NT2/D1 (cell line): ENCODE data around the gene SYT15.

ENCODE experiments used
- SUZ12 ChIP-seq: IDR thresholded peaks from 2 replicates; pipeline ENCODE4 v1.6.1; 2011; ENCODE audit not compliant: insufficient read length, insufficient read depth; ENCODE audit errors: extremely low read depth
- YY1 ChIP-seq: IDR thresholded peaks from 2 replicates; pipeline ENCODE4 v1.6.1; 2011; ENCODE audit not compliant: insufficient read length, insufficient read depth
- ZNF274 ChIP-seq: IDR thresholded peaks from 2 replicates; pipeline ENCODE4 v1.6.1; 2011; ENCODE audit warnings: mild to moderate bottlenecking, low read depth, low read length

DNA sequence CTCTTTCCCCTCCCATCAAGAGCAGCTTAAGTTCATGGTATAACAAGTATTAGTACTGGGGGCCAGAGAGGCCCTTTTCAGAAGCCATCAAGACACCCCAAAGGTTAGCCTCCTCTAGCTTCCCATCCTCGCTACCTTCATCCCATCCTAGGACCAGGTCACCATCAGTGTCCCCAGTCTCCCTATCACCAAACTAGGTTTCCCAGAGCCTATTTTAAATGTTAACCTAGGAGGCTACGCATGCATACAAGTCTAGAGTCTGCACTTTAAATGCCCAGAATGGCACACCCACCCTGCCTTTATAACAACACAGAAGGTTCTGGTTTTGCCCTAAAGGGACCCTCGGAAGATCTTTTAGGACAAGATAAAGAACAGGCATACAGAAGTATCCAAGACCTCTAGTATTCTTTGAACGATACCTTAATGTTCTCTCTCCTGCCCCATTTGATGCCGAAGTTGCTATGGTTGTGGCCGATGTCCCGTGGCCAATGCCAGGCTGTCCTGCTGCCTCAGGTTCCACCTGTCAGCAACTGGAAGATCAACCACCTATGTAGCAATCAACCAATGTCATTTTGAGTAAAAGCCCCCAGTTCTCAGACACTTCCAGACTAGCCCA, 24.7 kb upstream of the SYT15 start:
- TF ChIP-seq YY1, result no peak
- TF ChIP-seq ZNF274, result no peak
- TF ChIP-seq SUZ12, result no peak
